Caco-2 (cell line): ENCODE measurements around the gene TPM1. TPM values are rescaled to one million over a fixed set of nuclear protein-coding genes. Genes with fewer than 3 reads are reported as not detected.

Source experiments
- BruUV-seq: library from RNA; stranded (reverse); fragments of 400-500 nt; replicated peaks from 2 replicates; lab custom pipeline; 2021; lab: Mats Ljungman, UMichigan
- CTCF ChIA-PET: fragments of 300-600 bp; sonication (Branson Sonifier 250); formaldehyde crosslinking; loops from one replicate; lab custom pipeline; 2022; ENCODE audit warnings: antibody characterized with exemption; lab: Charles Lee
- POLR2A ChIA-PET: fragments of 300-600 bp; sonication (Branson Sonifier 250); formaldehyde crosslinking; loops from one replicate; lab custom pipeline; 2022; ENCODE audit warnings: antibody characterized with exemption; lab: Charles Lee
- DNase-seq, 2 experiments: peaks; one replicate each; pipeline versions ENCODE4 v3.0.0 to v3.0.0-alpha.2; 2020 to 2022
- H3K27me3 ChIP-seq: replicated peaks from 2 replicates; pipeline ENCODE4 v1.6.0; 2011; ENCODE audit warnings: low read length; ENCODE audit not compliant: control insufficient read depth, insufficient read depth
- H3K36me3 ChIP-seq: 2 replicates; pipeline ENCODE4 v1.5.1; 2011; ENCODE audit warnings: low read length; ENCODE audit not compliant: control insufficient read depth, insufficient read depth
- H3K4me1 ChIP-seq: fragments of 250-450 bp; sonication (Bioruptor Pico); 2 replicates; pipeline ENCODE4 v1.5.1; 2020; ENCODE audit warnings: mild to moderate bottlenecking
- H3K4me3 ChIP-seq: 2 replicates; pipeline ENCODE4 v1.5.1; 2011; ENCODE audit warnings: low read depth, mild to moderate bottlenecking, control low read depth, low read length
- H3K9me3 ChIP-seq: fragments of 250-450 bp; sonication (Bioruptor Pico); 2 replicates; pipeline ENCODE4 v1.5.1; 2020; ENCODE audit warnings: mild to moderate bottlenecking, moderate library complexity
- H3K27ac Mint-ChIP-seq: one replicate; pipeline ENCODE4 v1.8.0; 2022; ENCODE audit warnings: mixed read lengths; ENCODE audit not compliant: unreplicated experiment
- H3K27me3 Mint-ChIP-seq: one replicate; pipeline ENCODE4 v1.8.0; 2022; ENCODE audit warnings: mixed read lengths; ENCODE audit not compliant: insufficient read depth, unreplicated experiment
- H3K36me3 Mint-ChIP-seq: one replicate; pipeline ENCODE4 v1.8.0; 2022; ENCODE audit warnings: mild to moderate bottlenecking, mixed read lengths; ENCODE audit not compliant: insufficient read depth, unreplicated experiment
- H3K4me1 Mint-ChIP-seq: one replicate; pipeline ENCODE4 v1.8.0; 2022; ENCODE audit warnings: low read depth, mixed read lengths; ENCODE audit not compliant: unreplicated experiment
- H3K4me3 Mint-ChIP-seq: one replicate; pipeline ENCODE4 v1.8.0; 2022; ENCODE audit warnings: mild to moderate bottlenecking, moderate library complexity, mixed read lengths; ENCODE audit not compliant: unreplicated experiment
- H3K9me3 Mint-ChIP-seq: one replicate; pipeline ENCODE4 v1.8.0; 2022; ENCODE audit warnings: mixed read lengths; ENCODE audit not compliant: unreplicated experiment
- intact Hi-C: fragments of 100-400 bp; cut with micrococcal nuclease; formaldehyde crosslinking; loops from one replicate; pipeline ENCODE4 v1.10.0; 2022; ENCODE audit not compliant: unreplicated experiment
- total RNA-seq: library from RNA; stranded (reverse); gene quantifications from 2 replicates; pipeline ENCODE4 v1.2.3, GENCODE V29; 2022
- TF ChIP-seq, protein P1 (sequence below), 2 experiments: fragments of 200-600 bp in 1 of 2; IDR thresholded peaks; 1 replicate in 1 of 2; 2 replicates in 1 of 2; pipeline versions ENCODE4 v1.5.1 to v1.8.0; 2011 to 2022; ENCODE audit warnings: antibody characterized with exemption in 1 of 2, control low read depth in 1 of 2, inconsistent platforms in 1 of 2, low read depth in 1 of 2, low read length in 1 of 2, mild to moderate bottlenecking in 1 of 2, moderate library complexity in 1 of 2; ENCODE audit not compliant: insufficient read depth in 1 of 2, severe bottlenecking in 1 of 2, unreplicated experiment in 1 of 2

TPM1 gene
- total RNA-seq, 1 experiment from 2014 or later = 193 TPM

- DNase-seq = no peak
- TF ChIP-seq, protein P1, sequence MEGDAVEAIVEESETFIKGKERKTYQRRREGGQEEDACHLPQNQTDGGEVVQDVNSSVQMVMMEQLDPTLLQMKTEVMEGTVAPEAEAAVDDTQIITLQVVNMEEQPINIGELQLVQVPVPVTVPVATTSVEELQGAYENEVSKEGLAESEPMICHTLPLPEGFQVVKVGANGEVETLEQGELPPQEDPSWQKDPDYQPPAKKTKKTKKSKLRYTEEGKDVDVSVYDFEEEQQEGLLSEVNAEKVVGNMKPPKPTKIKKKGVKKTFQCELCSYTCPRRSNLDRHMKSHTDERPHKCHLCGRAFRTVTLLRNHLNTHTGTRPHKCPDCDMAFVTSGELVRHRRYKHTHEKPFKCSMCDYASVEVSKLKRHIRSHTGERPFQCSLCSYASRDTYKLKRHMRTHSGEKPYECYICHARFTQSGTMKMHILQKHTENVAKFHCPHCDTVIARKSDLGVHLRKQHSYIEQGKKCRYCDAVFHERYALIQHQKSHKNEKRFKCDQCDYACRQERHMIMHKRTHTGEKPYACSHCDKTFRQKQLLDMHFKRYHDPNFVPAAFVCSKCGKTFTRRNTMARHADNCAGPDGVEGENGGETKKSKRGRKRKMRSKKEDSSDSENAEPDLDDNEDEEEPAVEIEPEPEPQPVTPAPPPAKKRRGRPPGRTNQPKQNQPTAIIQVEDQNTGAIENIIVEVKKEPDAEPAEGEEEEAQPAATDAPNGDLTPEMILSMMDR (IDR thresholded peaks at IDR 0.05; ENCODE audit: insufficient read depth in 1 of 2, low read depth in 1 of 2, low read length in 1 of 2, severe bottlenecking in 1 of 2, unreplicated experiment in 1 of 2) = no peak
- H3K4me3 ChIP-seq = no peak overlapping the region
- H3K4me3 Mint-ChIP-seq = no peak overlapping the region
- H3K9me3 ChIP-seq = no peaks in the 10 kb centered on the region
- peaks cover 11% of the 10 kb centered on the region for H3K9me3 Mint-ChIP-seq
- H3K27ac Mint-ChIP-seq = no peak overlapping the region
- no peaks in the 10 kb centered on the region for H3K36me3 ChIP-seq
- H3K4me1 Mint-ChIP-seq = no peaks in the 10 kb centered on the region
- BruUV-seq = no TSS peak
- no peaks in the 10 kb centered on the region for H3K36me3 Mint-ChIP-seq
- intact Hi-C loops = no loop called here
- no peaks in the 10 kb centered on the region for H3K27me3 ChIP-seq
- H3K27me3 Mint-ChIP-seq = no peaks in the 10 kb centered on the region
- ChIA-PET POLR2A (no interaction called here), CTCF (no interaction called here)
- H3K4me1 ChIP-seq = no peaks in the 10 kb centered on the region
Measured at GRCh38 chr15:63111481-63111880, 68.9 kb downstream of the TPM1 start.

DNA sequence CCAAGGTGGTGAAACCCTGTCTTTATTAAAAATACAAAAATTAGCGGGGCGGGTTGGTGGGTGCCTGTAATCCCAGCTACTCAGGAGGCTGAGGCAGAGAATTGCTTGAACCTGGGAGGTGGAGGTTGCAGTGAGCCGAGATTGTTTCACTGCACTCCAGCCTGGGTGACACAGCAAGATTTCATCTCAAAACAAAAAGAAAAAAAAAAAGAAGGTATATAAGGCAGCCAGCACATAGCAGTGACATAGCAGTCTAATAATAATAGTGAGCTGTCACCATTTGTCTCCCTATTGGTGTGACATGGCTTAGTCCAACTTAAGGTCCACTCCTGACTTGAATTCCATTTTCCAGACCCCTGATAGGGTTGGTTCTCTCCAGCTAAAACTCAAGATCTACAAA is 70.3 kb downstream of the TPM1 start:
- Mint-ChIP-seq H3K9me3 (peaks cover 11% of the 10 kb centered on the region), H3K4me3 (no peak overlapping the region), H3K4me1 (no peaks in the 10 kb centered on the region), H3K27me3 (no peaks in the 10 kb centered on the region), H3K36me3 (no peaks in the 10 kb centered on the region), H3K27ac (no peak overlapping the region)
- intact Hi-C loops = no loop called here
- TF ChIP-seq, protein P1 (IDR thresholded peaks at IDR 0.05; ENCODE audit: insufficient read depth in 1 of 2, low read depth in 1 of 2, low read length in 1 of 2, severe bottlenecking in 1 of 2, unreplicated experiment in 1 of 2) = no peak
- Histone ChIP-seq H3K27me3 (no peaks in the 10 kb centered on the region), H3K36me3 (no peaks in the 10 kb centered on the region), H3K4me3 (no peak overlapping the region), H3K9me3 (no peaks in the 10 kb centered on the region), H3K4me1 (no peaks in the 10 kb centered on the region)
- no TSS peak for BruUV-seq
- ChIA-PET CTCF (no interaction called here), POLR2A (no interaction called here)
- DNase-seq = no peak

- no peaks in the 10 kb centered on the region for H3K36me3 Mint-ChIP-seq
- DNase-seq = no peak
- TF ChIP-seq, protein P1 (IDR thresholded peaks at IDR 0.05; ENCODE audit: insufficient read depth in 1 of 2, low read depth in 1 of 2, low read length in 1 of 2, severe bottlenecking in 1 of 2, unreplicated experiment in 1 of 2) = no peak
- intact Hi-C loops = no loop called here
- Histone ChIP-seq H3K36me3 (no peaks in the 10 kb centered on the region), H3K27me3 (no peaks in the 10 kb centered on the region), H3K9me3 (peaks cover 6% of the 10 kb centered on the region), H3K4me1 (no peaks in the 10 kb centered on the region), H3K4me3 (no peak overlapping the region)
- ChIA-PET POLR2A (no interaction called here), CTCF (no interaction called here)
- no peaks in the 10 kb centered on the region for H3K4me1 Mint-ChIP-seq
- peaks cover 9% of the 10 kb centered on the region for H3K9me3 Mint-ChIP-seq
- H3K4me3 Mint-ChIP-seq = no peak overlapping the region
- H3K27me3 Mint-ChIP-seq = no peaks in the 10 kb centered on the region
- no peak overlapping the region for H3K27ac Mint-ChIP-seq
- BruUV-seq = no TSS peak
Measured at GRCh38 chr15:63114465-63114864, 71.9 kb downstream of the TPM1 start.

Other genes with a start within 250 kb of the TPM1 start
- 8.4 and 8.8 TPM in 2 replicates for gene LACTB, start 79.1 kb downstream of the TPM1 start, total RNA-seq
- gene RPS27L, start 114.7 kb downstream of the TPM1 start, total RNA-seq = 62.2 and 73.0 TPM in 2 replicates
- gene RAB8B, start 146.9 kb downstream of the TPM1 start, total RNA-seq = 17.3 and 18.2 TPM in 2 replicates
- 17.3 and 20.3 TPM in 2 replicates for gene APH1B, start 234.9 kb downstream of the TPM1 start, total RNA-seq